Upper lobe of left lung (tissue), 4 donors: Measurements from ENCODE around the gene DAW1.

ENCODE experiments used
- EP300 ChIP-seq, 4 donors: sonication (generic); formaldehyde crosslinking; IDR thresholded peaks; one replicate each; pipeline ENCODE4 v1.5.1; 2017; ENCODE audit warnings: antibody characterized with exemption in 4 of 4, control low read depth in 2 of 4
- POLR2A ChIP-seq, 4 donors: fragments of 450-650 bp; IDR thresholded peaks; one replicate each; pipeline ENCODE4 v1.5.1; 2016 to 2017; ENCODE audit warnings: antibody characterized with exemption in 4 of 4, mild to moderate bottlenecking in 2 of 4
- POLR2AphosphoS5 ChIP-seq, 2 donors: sonication (generic); formaldehyde crosslinking; IDR thresholded peaks; one replicate each; pipeline ENCODE4 v1.5.1; 2017; ENCODE audit warnings: antibody characterized with exemption in 2 of 2
- TF ChIP-seq, protein P1 (sequence below), 6 experiments: fragments of 450-650 bp in 4 of 6; fragments of 200-600 bp in 2 of 6; sonication (generic) in 2 of 6; IDR thresholded peaks; one replicate each; pipeline ENCODE4 v1.5.1; 2016 to 2019; ENCODE audit warnings: antibody characterized with exemption in 6 of 6

DNA sequence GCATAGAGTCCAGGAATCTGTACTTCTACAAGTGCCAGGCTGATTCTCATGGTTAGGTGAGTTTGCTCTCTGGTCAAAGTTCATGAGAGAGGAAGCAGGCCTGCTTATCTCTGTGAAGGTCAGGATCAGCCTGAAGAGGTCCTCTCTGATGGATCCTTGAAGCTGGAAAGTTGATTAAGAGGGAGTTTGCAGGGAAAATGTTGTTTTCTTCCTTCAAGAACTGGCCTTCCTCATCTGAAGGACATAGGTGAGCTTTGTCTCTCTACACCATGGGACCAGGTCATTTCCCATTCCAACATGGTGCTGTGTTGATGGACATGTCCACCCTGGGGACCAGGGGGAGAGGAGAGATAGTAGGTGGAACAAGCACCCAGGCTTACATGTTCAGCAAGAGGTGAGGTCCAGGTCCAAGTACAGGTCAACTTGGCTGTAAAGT, 42.9 kb upstream of the DAW1 start:
- TF ChIP-seq, protein P1, sequence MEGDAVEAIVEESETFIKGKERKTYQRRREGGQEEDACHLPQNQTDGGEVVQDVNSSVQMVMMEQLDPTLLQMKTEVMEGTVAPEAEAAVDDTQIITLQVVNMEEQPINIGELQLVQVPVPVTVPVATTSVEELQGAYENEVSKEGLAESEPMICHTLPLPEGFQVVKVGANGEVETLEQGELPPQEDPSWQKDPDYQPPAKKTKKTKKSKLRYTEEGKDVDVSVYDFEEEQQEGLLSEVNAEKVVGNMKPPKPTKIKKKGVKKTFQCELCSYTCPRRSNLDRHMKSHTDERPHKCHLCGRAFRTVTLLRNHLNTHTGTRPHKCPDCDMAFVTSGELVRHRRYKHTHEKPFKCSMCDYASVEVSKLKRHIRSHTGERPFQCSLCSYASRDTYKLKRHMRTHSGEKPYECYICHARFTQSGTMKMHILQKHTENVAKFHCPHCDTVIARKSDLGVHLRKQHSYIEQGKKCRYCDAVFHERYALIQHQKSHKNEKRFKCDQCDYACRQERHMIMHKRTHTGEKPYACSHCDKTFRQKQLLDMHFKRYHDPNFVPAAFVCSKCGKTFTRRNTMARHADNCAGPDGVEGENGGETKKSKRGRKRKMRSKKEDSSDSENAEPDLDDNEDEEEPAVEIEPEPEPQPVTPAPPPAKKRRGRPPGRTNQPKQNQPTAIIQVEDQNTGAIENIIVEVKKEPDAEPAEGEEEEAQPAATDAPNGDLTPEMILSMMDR (IDR thresholded peaks at IDR 0.05): no peak
- TF ChIP-seq POLR2A (IDR thresholded peaks at IDR 0.05) (no peak), POLR2AphosphoS5 (IDR thresholded peaks at IDR 0.05) (no peak), EP300 (IDR thresholded peaks at IDR 0.05) (no peak)
